Endodermal cell (in vitro differentiated cells): ENCODE results near the gene NFIX. TPM values are rescaled to one million over a fixed set of nuclear protein-coding genes. Genes with fewer than 3 reads are reported as not detected.

Experiments used
- DNase-seq: peaks from one replicate; pipeline ENCODE4 v3.0.0-alpha.2; 2017
- H3K27ac ChIP-seq: 2 replicates; pipeline ENCODE4 v1.5.1; 2013; ENCODE audit warnings: mild to moderate bottlenecking, low read depth, low read length, moderate library complexity
- H3K27me3 ChIP-seq: 2 replicates; pipeline ENCODE4 v1.6.1; 2013; ENCODE audit warnings: mild to moderate bottlenecking, low read length, moderate library complexity; ENCODE audit not compliant: insufficient read depth, control insufficient read depth, poor library complexity, severe bottlenecking
- H3K36me3 ChIP-seq: 2 replicates; pipeline ENCODE4 v1.7.0; 2013; ENCODE audit warnings: mild to moderate bottlenecking, low read length, moderate library complexity; ENCODE audit not compliant: control insufficient read depth, insufficient read depth
- H3K4me1 ChIP-seq: one replicate; pipeline ENCODE4 v1.7.0; 2013; ENCODE audit warnings: low read length; ENCODE audit not compliant: control insufficient read depth, insufficient read depth
- H3K4me3 ChIP-seq: 2 replicates; pipeline ENCODE4 v1.5.1; 2013; ENCODE audit warnings: mild to moderate bottlenecking, low read length, moderate library complexity
- H3K9ac ChIP-seq: 2 replicates; pipeline ENCODE4 v1.6.1; 2013; ENCODE audit warnings: mild to moderate bottlenecking, low read length, moderate library complexity; ENCODE audit not compliant: poor library complexity, severe bottlenecking; ENCODE audit errors: extremely low read depth
- H3K9me3 ChIP-seq: 2 replicates; pipeline ENCODE4 v1.6.1; 2013; ENCODE audit warnings: mild to moderate bottlenecking, low read length, moderate library complexity; ENCODE audit not compliant: control insufficient read depth
- H3K27ac Mint-ChIP-seq: 2 replicates; pipeline ENCODE4 v1.8.0; 2020; ENCODE audit warnings: mixed read lengths
- H3K27me3 Mint-ChIP-seq: 2 replicates; pipeline ENCODE4 v1.8.0; 2021; ENCODE audit warnings: mild to moderate bottlenecking, mixed read lengths; ENCODE audit not compliant: insufficient read depth
- H3K36me3 Mint-ChIP-seq: 2 replicates; pipeline ENCODE4 v1.8.0; 2020; ENCODE audit warnings: low read depth, mixed read lengths
- H3K4me1 Mint-ChIP-seq: 2 replicates; pipeline ENCODE4 v1.8.0; 2020; ENCODE audit warnings: mixed read lengths
- H3K4me3 Mint-ChIP-seq: 2 replicates; pipeline ENCODE4 v1.8.0; 2020; ENCODE audit warnings: mild to moderate bottlenecking, moderate library complexity, mixed read lengths
- H3K9me3 Mint-ChIP-seq: 2 replicates; pipeline ENCODE4 v1.8.0; 2020; ENCODE audit warnings: mild to moderate bottlenecking, mixed read lengths
- CTCF ChIP-seq: fragments of 200-600 bp; sonication (generic); conservative IDR thresholded peaks from 2 replicates; pipeline ENCODE4 v1.5.0; 2021; ENCODE audit warnings: antibody characterized with exemption, mild to moderate bottlenecking
- WGBS, 2 experiments: methylation state at CpG; one replicate each; pipeline versions ENCODE4 v1.1.5 to v1.1.7; 2013; ENCODE audit warnings: missing lambda C conversion rate in 2 of 2, mixed read lengths in 1 of 2; ENCODE audit not compliant: insufficient coverage in 1 of 2, insufficient read length in 1 of 2; 5-methylcytosine and 5-hydroxymethylcytosine counted together
- total RNA-seq, 2 donors: library from RNA; stranded (reverse); fragmentation: NEBNext Ultra II Directional in 1 of 2; extraction: Animal tissue kit (Norgen Biotek cat#: 25700) in 1 of 2; gene quantifications; 2 replicates in 1 of 2; 3 replicates in 1 of 2; pipeline ENCODE4 v1.2.1, GENCODE V29; 2021

NFIX gene
- total RNA-seq, 2 donors from 2014 or later, result 0.22 to 0.40 TPM

- Histone ChIP-seq H3K9me3 (no peaks in the 10 kb centered on the region), H3K4me1 (no peaks in the 10 kb centered on the region), H3K27me3 (peaks cover 85% of the 10 kb centered on the region), H3K36me3 (no peaks in the 10 kb centered on the region), H3K9ac (no peak overlapping the region), H3K27ac (no peak overlapping the region), H3K4me3 (no peak overlapping the region)
- no peak for TF ChIP-seq CTCF
- DNase-seq, result no peak
- H3K36me3 Mint-ChIP-seq, result no peaks in the 10 kb centered on the region
- no peaks in the 10 kb centered on the region for H3K9me3 Mint-ChIP-seq
- H3K27ac Mint-ChIP-seq, result no peak overlapping the region
- H3K4me1 Mint-ChIP-seq, result no peaks in the 10 kb centered on the region
- peaks cover 57% of the 10 kb centered on the region for H3K27me3 Mint-ChIP-seq
- 90 to 100% methylated on average over 4 to 5 of the region's 5 CpGs for WGBS, 2 experiments
- H3K4me3 Mint-ChIP-seq, result no peak overlapping the region
These were observed 4.0 kb upstream of the NFIX start for GRCh38 chr19:12991296-12991695.

DNA sequence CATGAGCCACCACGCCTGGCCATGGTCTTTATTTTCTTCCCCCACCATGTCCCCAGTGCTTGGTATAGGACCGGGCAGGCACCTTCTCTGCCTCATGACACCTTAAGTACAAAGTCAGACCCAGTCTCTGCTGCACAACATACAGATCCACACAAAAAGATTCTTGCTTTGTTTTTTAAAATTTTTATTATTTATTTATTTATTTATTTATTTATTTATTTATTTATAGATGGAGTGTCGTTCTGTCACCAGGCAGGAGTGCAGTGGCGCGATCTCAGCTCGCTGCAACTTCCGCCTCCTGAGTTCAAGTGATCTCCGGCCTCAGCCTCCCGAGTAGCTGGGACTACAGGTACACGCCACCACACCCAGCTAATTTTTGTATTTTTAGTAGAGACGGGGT, 2.5 kb upstream of the NFIX start:
- Histone ChIP-seq H3K9ac (no peak overlapping the region), H3K4me1 (no peaks in the 10 kb centered on the region), H3K4me3 (no peak overlapping the region), H3K27me3 (peaks cover 85% of the 10 kb centered on the region), H3K9me3 (no peaks in the 10 kb centered on the region), H3K36me3 (no peaks in the 10 kb centered on the region), H3K27ac (no peak overlapping the region)
- Mint-ChIP-seq H3K36me3 (no peaks in the 10 kb centered on the region), H3K27ac (no peak overlapping the region), H3K4me3 (no peak overlapping the region), H3K27me3 (peaks cover 70% of the 10 kb centered on the region), H3K9me3 (no peaks in the 10 kb centered on the region), H3K4me1 (no peaks in the 10 kb centered on the region)
- 77 to 94% methylated on average over 10 to 11 of the region's 11 CpGs for WGBS, 2 experiments
- no peak for DNase-seq
- TF ChIP-seq CTCF, result no peak

- Mint-ChIP-seq H3K27me3 (peaks cover 78% of the 10 kb centered on the region), H3K4me1 (no peaks in the 10 kb centered on the region), H3K9me3 (no peaks in the 10 kb centered on the region), H3K4me3 (no peak overlapping the region), H3K36me3 (no peaks in the 10 kb centered on the region), H3K27ac (no peak overlapping the region)
- Histone ChIP-seq H3K36me3 (no peaks in the 10 kb centered on the region), H3K9me3 (no peaks in the 10 kb centered on the region), H3K4me1 (no peaks in the 10 kb centered on the region), H3K27me3 (peaks cover 86% of the 10 kb centered on the region), H3K9ac (no peak overlapping the region), H3K27ac (no peak overlapping the region), H3K4me3 (no peak overlapping the region)
- WGBS, 2 experiments, result 65 to 82% methylated on average over 3 to 7 of the region's 7 CpGs
- no peak for TF ChIP-seq CTCF
- no peak for DNase-seq
These were observed 1.7 kb upstream of the NFIX start for GRCh38 chr19:12993562-12993961.
